SIG-M5 treated with dmso at 0.1 percent for 504 hours (cell line): ENCODE results near the gene OR1I1.
A peak's percentile ranks its signal among the peaks of the same experiment; 100 is the strongest.
"Not testable (repeated sequence)": the region's sequence is repeated elsewhere in the genome, so short reads cannot be mapped to it uniquely, and the experiment has no call there.

ENCODE experiments used
- DNase-seq: peaks from one replicate; lab custom pipeline; 2025; ENCODE audit not compliant: unreplicated experiment; lab: John Stamatoyannopoulos, UW

The OR1I1 gene

DNA sequence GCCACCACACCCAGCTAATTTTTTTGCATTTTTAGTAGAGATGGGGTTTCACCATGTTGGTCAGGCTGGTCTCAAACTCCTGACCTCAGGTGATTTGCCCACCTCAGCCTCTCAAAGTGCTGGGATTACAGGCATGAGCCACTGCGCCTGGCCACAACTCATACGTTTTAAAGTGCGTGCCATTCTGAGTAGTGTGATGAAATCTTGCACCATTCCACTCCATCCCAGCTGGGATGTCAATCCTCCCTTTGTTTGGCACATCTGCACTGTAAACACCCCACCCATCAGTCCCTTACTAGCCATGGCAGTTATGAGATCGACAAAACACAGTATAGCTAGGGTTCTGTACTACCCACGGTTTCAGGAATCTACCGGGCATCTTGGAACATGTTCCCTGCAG is 16.0 kb downstream of the OR1I1 start:
- not testable (repeated sequence) for DNase-seq

DNA sequence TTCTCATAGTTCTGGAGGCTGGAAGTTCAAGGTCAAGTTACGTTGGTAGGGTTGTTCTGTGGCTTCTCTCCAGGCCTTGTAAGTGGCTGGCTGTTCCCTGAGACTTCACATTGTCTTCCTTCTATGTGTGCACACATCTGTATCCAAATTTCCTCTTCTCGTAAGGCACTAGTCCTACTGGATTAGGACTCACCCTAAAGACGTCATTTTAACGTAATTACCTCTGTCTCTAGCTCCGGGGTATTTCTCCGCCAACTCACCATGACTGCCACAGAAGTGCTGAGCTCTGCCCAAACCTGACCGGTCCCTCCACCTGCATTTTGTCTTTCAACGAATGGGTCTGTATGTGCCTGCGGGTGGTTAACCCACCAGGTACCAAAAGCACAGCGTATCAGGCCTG is 16.4 kb downstream of the OR1I1 start:
- DNase-seq = no peak

DNA sequence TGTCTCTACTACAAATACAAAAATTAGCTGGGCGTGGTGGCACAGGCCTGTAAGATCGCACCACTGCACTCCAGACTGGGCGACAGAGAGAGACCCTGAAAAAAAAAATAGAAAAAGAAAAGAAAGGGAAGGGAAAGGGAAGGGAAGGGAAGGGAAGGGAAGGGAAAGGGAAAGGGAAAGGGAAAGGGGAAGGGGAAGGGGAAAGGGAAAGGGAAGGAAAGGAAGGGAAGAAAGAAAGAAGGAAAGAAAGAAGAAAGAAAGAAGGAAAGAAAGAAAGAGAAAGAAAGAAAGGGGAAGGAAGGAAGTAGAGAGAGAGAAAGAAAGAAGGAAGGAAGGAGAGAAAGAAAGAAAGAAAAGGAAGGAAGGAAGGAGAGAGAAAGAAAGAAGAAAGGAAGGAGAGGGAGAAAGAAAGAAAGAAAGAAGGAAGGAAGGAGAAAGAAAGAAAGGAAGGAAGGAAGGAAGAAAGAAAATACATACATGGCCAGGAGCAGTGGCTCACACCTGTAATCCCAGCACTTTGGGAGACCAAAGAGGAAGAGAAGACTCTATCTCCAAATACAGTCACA is 17.1 kb downstream of the OR1I1 start:
- DNase-seq = no peak

DNA sequence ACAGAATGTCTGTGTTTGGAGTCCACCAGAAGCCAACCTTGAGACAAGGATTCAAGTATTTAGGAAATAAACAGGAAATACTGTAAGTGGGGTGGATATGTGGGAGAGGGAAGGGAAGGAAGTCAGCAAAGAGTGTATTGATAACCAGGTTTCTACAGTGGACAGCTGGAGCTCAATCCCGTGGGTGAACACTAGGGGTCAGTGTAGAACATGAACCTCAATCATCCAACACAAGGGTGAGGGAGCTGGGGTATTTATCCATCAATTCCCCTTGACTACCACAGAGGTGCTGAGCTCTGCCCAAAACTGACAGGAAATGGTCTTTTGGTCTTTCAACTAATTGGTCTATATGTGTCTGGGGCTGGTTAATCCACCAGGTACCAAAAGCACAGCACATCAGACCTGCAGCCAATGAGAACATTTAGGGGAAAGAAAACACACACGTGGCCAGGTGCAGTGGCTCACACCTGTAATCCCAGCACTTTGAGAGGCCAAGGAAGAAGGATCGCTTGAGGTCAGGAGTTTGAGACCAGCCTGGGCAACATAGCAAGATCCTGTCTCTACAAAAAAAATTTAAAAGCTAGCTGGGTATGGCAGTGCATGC is 19.6 kb downstream of the OR1I1 start:
- peak; percentile 39 for DNase-seq

DNA sequence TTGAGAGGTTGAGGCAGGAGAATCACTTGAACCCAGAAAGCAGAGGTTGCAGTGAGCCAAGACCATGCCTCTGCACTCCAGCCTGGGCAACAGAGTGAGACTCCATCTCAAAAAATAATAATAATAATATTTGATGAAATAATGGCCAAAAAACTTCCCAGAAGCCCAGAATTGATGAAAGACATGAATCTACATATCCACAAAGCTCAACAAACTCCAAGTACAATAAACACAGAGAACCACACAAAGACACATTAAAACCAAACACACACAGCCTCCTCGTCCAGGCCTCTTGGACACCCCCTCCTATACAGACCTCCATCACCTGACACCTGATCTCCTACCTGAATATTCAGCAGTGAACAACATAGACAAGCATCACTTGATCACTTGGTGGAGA is 22.0 kb downstream of the OR1I1 start:
- no peak for DNase-seq

DNA sequence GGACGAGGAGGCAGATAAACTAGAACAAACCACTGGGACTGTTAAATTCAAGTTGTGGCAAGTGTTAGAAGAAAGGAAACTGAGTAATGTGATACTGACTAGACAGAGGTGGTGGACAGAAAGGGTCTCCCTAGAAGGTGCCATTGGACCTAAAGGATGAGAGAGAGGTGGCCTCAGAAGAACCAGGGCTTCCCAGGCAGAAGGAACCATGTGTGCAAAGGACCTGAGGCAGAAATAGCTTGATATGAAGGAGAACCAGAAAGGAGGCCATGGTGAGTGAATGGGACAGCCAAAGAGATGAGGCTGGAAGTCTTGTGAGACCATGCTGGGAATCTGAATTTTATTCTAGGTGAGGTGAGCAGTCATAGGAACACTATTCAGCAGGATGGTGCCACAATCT is 22.4 kb downstream of the OR1I1 start:
- no peak for DNase-seq

DNA sequence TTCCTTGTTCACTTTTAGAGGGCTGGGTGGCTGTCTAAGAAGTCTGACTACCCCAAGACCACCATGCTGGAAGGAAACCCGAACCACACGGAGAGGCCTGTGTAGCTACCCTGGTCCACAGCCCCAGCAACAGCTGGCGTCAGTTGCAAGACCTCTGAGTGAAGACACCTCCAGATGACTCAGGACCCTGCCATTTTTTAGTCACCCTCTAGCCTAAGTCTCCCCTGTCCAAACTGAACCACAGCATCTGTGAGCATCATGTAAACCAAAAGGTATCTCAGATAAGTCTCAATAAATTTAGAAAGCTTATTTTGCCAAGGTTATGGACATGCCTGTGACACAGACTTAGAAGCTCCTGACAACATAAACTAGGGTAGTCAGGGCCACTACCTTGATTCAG is 23.0 kb downstream of the OR1I1 start:
- DNase-seq = no peak

DNA sequence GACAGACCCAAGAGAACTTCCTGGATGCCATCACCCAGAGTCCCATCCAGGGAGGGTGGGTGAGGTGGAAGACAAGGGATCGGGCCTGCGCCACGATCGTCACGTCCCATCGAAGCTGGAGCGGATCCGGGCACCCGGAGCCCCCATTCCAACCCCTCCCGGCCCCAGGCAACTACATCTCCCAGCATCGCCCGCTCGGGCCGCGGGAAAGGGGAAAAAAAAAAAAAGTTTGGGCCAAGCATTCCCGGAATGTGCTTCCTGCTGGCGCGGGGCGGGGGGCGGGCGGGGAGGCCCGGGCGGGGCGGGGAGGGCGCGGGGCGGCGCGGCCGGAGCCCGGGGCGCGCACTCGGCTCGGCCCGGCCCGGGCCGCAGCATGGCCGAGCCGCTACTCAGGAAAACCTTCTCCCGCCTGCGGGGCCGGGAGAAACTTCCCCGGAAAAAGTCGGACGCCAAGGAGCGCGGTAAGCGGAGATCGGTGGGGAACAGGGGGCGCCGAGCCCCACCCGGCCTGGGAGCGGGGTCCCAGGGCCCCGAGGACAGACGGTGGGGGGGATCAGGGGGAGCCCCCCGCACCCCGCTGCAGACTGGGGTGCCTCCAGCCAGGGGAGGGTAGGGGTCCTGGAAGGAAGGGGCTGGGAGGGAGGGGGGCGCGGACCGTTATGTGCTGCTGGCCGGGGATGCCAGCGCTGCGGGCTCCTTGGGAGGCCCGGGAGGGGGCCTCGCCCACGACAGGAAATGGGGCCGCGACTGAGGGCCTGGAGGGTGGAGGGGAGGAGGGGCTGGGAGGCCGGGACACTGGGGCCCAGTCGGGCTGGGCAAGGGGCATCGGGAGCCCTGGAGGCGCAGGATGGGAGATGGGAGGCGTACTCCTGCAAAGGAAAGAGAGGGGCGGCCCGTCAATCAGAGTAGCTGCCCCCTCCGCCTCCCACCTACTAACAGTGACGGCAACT is 25.3 kb downstream of the OR1I1 start, which contains the start of gene SYDE1:
TSS of gene SYDE1 (plus strand) at position 341 of the 950 bp plus-strand sequence. CDS start at position 374, 33 bp downstream.
- DNase-seq = no peak

DNA sequence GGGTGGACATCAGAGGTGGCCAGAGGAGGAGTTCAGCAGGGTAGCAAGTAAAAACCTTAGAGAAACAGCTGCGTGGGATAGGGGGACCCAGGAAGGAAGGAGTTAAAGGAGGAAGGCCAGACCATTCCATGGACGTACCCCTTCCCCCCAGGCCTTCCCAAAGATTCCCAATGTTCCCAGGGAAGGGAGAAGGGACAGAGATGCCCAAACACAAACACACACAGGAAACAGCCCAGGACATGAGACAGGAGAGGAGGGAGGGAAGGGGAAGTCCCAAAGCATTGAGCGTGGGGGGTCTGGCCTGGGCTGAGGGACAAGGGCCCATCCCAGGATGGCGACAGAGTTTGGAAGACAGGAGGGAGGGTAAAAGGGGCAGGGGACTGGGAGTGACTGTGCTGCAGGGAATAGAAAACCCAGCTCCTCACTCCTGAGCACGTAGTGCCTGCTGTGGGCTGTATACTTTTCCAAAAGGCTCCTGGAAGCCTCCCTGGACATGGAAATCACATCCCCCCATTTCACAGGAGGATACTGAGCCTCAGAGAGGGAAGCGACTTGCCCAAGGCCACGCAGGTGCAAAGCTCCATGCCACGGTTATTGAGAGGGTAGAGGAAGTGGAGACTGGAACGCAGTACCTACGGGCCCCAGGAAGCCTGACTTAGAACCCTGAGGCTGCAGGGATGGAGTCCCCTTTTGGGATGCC is 26.3 kb downstream of the OR1I1 start:
- no peak for DNase-seq

DNA sequence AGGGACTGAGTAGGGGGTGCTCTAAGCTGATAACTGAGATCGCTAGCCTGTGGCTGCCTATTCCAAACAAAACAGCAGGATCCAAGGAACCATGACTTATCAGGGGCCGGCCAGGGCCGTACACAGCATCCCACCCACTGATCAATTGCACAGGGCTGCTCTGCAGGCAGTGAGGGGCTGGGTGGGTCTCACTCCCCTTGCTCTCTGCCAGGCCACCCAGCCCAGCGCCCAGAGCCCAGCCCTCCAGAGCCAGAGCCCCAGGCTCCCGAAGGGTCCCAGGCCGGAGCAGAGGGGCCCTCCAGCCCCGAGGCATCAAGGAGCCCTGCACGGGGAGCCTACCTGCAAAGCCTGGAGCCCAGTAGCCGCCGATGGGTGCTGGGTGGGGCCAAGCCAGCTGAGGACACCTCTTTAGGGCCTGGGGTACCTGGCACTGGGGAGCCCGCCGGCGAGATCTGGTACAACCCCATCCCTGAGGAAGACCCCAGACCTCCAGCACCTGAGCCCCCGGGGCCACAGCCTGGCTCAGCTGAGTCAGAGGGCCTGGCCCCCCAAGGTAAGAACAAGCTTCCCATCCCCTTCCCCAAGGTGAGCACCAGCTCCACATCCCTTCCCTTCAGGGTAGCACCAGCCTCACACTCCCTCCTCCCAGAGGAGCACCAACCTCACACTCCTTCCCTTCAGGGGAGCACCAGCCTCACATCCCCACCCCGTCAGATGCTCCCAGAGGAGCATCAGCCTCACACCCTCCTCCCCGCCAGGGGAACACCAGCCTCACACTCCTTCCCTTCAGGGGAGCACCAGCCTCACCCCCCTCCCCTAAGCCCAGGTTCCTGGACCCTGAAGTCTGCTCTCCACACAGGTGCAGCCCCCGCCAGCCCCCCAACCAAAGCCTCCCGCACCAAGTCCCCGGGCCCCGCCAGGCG is 27.1 kb downstream of the OR1I1 start:
- no peak for DNase-seq

DNA sequence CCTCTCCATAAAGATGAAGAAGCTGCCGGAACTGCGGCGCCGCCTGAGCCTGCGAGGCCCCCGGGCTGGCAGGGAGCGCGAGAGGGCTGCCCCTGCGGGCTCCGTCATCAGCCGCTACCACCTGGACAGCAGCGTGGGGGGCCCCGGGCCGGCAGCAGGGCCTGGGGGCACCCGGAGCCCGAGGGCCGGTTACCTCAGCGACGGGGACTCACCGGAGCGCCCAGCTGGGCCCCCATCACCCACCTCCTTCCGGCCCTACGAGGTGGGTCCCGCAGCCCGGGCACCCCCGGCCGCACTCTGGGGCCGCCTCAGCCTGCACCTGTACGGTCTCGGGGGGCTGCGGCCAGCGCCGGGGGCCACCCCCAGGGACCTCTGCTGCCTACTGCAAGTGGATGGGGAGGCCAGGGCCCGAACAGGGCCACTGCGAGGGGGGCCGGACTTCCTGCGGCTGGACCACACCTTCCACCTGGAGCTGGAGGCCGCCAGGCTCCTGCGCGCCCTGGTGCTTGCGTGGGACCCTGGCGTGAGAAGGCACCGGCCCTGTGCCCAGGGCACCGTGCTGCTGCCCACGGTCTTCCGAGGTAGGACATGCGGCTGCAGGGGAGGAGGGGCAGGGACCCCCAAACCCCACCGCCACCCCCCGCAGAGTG is 27.9 kb downstream of the OR1I1 start:
- no peak for DNase-seq

DNA sequence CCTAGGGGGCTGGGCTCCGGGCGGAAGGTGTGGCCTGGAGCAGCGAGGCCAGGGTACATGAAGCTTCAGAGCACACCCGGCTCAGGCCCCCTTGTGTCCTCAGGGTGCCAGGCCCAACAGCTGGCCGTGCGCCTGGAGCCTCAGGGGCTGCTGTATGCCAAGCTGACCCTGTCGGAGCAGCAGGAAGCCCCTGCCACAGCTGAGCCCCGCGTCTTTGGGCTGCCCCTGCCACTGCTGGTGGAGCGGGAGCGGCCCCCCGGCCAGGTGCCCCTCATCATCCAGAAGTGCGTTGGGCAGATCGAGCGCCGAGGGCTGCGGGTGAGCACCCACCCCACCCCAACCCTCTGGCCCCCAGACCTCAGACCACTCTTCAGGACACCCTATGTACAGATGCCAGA is 28.4 kb downstream of the OR1I1 start:
- no peak for DNase-seq

DNA sequence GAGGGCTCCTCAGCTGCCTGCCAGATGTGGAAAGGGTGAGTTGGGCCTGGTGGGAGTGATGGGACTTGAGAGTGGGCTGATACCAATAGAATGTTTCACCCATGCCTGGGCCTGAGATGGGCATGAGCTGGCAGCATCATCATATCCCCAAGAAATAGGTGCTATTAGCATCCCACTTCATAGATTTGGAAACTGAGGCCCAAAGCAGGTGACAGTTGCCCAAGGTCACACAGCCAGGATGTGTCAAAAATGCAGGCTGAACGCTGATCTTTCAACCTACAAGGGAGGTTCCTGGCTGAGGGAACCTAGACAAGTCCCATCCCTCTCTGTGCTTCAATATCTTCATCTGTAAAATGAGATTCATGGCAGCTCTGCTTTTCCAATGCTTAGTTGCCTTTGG is 29.7 kb downstream of the OR1I1 start:
- DNase-seq = no peak

DNA sequence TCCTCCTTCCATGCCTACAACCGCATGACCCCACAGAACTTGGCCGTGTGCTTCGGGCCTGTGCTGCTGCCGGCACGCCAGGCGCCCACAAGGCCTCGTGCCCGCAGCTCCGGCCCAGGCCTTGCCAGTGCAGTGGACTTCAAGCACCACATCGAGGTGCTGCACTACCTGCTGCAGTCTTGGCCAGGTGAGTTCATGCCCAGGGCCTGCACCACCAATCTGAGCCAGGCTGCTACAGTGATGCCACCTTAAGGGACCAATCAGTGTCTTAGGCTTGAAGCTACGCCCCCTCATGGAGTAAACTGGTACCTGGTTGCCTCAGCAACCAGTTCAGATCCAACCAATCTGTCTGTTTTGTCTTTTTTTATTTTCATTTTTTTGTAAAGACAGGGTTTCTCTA is 30.4 kb downstream of the OR1I1 start:
- peak; percentile 46 for DNase-seq

DNA sequence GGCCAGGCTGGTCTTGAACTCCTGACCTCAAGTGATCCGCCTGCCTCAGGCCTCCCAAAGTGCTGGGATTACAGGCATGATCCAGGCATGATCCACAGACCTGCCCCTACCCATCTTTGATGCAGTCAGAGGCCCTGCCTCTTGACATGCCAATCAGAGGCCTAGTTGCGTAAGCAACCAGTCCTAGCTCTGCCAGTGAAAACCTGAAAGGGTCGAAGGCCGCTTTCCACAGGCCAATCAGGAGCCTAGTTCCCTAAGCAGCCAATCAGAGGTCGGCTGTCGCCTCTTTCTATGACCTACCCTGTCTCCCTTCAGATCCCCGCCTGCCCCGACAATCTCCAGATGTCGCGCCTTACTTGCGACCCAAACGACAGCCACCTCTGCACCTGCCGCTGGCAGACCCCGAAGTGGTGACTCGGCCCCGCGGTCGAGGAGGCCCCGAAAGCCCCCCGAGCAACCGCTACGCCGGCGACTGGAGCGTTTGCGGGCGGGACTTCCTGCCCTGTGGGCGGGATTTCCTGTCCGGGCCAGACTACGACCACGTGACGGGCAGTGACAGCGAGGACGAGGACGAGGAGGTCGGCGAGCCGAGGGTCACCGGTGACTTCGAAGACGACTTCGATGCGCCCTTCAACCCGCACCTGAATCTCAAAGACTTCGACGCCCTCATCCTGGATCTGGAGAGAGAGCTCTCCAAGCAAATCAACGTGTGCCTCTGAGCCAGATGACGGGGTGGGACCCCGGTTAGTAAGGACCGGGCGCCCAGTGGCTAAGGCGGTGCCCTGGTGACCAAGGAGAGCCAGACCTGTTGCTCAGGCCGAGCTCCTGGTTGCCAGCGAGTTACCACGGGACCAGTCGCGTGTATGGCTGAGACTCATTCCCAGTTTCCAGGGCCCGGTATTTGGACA is 31.5 kb downstream of the OR1I1 start:
- DNase-seq = no peak

DNA sequence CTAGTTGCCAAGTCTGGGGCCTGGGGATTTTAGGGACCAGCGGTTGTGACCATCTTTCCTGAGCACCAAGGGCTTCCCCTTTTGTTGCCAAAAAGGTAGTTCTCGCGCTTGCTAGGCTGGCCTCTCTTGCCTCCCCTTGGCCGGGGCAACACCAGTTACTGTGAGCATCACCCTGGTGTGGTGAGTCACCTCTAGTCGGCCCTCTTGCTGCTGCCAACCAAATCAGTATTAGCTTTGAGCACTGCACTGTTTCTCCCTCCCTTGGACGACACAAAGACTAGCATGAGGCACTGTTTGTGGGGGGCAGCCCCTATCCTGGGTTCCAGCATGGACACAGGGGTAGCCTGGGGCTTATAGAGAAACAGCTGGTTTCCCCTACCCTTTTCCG is 32.1 kb downstream of the OR1I1 start:
- no peak for DNase-seq

DNA sequence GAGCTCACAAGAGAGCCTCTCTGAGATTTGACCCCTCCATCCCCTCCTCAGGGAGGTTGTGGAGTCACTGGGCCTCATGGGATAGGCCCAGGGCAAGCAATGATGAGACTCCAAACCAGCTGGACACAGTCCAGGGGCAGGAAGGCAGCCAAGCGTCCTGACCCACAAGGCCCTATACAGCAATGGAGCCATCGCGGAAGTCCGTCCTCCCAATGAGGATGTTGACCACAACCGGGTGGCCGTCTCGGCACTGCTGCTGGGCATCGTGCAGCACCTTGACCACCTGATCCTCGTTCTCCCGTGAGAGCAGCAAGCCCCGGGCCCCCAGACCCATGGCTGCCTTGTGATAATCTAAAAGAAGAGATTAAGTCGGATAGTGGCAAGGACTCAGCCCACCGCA is 33.1 kb downstream of the OR1I1 start:
- no peak for DNase-seq

DNA sequence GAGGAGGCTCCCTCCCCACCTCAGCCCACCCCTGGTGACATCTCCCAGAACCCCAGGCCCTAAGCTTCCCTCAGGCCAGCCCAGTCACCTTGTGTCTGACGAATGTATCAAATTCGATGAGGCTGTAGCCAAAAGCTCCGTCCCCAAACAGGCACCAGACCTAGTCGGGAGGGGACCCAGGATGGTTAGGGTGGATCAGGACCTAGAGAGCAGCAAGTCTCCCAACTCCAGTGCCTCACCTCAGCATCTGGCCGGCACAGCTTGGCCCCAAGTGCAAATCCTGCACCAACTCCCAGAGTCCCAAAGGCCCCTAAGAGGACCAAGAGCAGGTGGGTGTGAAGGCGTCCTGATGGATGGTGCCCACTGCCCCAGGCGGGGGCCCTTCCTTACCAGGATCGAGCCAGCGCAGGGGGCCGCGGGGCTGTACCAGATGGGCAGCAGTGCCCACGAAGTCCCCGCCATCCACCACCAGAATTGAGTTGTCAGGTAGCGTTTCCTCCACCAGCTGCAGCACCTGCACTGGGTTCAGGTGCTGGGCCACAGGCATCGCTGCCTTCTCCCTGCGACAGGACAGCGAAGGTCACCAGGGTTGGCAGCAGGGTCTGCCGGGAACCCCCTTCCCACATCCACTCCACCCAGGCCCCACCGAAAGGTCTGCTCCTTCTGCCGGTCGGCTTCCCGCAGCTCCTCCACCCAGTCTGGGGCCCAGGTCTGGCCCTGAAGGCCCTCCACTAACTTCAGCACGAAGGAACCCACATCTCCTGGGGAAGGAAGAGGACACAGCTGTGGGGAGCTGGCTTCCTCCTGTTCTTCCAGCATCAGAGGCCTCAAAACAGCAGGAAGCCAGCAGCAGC is 34.0 kb downstream of the OR1I1 start:
- no peak for DNase-seq
